NT2/D1 (cell line): ENCODE measurements around the gene TOP2B.

Experiments used
- DNase-seq: peaks from one replicate; pipeline ENCODE4 v3.0.0-alpha.2; 2011; ENCODE audit warnings: low read depth, low spot score
- H3K27me3 ChIP-seq: 2 replicates; pipeline ENCODE4 v1.6.0; 2011; ENCODE audit warnings: mild to moderate bottlenecking; ENCODE audit not compliant: insufficient read length, insufficient read depth
- H3K36me3 ChIP-seq: 2 replicates; pipeline ENCODE4 v1.6.1; 2011; ENCODE audit warnings: mild to moderate bottlenecking, low read length, mixed read lengths; ENCODE audit not compliant: insufficient read depth, insufficient read length
- H3K4me1 ChIP-seq: 2 replicates; pipeline ENCODE4 v1.5.1; 2011; ENCODE audit not compliant: insufficient read depth, insufficient read length
- H3K4me3 ChIP-seq: 2 replicates; pipeline ENCODE4 v1.5.1; 2011; ENCODE audit warnings: low read depth; ENCODE audit not compliant: insufficient read length
- H3K9ac ChIP-seq: 2 replicates; pipeline ENCODE4 v1.6.0; 2011; ENCODE audit warnings: low read depth; ENCODE audit not compliant: insufficient read length
- H3K9me3 ChIP-seq: 2 replicates; pipeline ENCODE4 v1.5.1; 2011; ENCODE audit warnings: mild to moderate bottlenecking, low read length; ENCODE audit not compliant: insufficient read depth
- SUZ12 ChIP-seq: IDR thresholded peaks from 2 replicates; pipeline ENCODE4 v1.6.1; 2011; ENCODE audit not compliant: insufficient read length, insufficient read depth; ENCODE audit errors: extremely low read depth
- YY1 ChIP-seq: IDR thresholded peaks from 2 replicates; pipeline ENCODE4 v1.6.1; 2011; ENCODE audit not compliant: insufficient read length, insufficient read depth
- ZNF274 ChIP-seq: IDR thresholded peaks from 2 replicates; pipeline ENCODE4 v1.6.1; 2011; ENCODE audit warnings: mild to moderate bottlenecking, low read depth, low read length

Gene TOP2B

GRCh38 chr3:25558121-25558520 lies 106.6 kb downstream of the TOP2B start:
- no peak for DNase-seq
- Histone ChIP-seq H3K27me3 (no peaks in the 10 kb centered on the region), H3K4me3 (no peak overlapping the region), H3K4me1 (no peaks in the 10 kb centered on the region), H3K9me3 (no peaks in the 10 kb centered on the region), H3K9ac (no peak overlapping the region), H3K36me3 (no peaks in the 10 kb centered on the region)
- TF ChIP-seq SUZ12, result no peak

- Histone ChIP-seq H3K36me3 (no peaks in the 10 kb centered on the region), H3K27me3 (no peaks in the 10 kb centered on the region), H3K9me3 (no peaks in the 10 kb centered on the region), H3K4me3 (no peak overlapping the region), H3K9ac (no peak overlapping the region), H3K4me1 (no peaks in the 10 kb centered on the region)
- no peak for DNase-seq
- no peak for TF ChIP-seq ZNF274
- TF ChIP-seq YY1, result no peak
- no peak for TF ChIP-seq SUZ12
Measured at GRCh38 chr3:25557694-25558093, 107.0 kb downstream of the TOP2B start.

- no peaks in the 10 kb centered on the region for H3K27me3 ChIP-seq
- H3K4me3 ChIP-seq, result no peak overlapping the region
- H3K4me1 ChIP-seq, result no peaks in the 10 kb centered on the region
- no peaks in the 10 kb centered on the region for H3K36me3 ChIP-seq
- no peaks in the 10 kb centered on the region for H3K9me3 ChIP-seq
- TF ChIP-seq YY1, result no peak
- no peak for TF ChIP-seq SUZ12
- no peak for TF ChIP-seq ZNF274
- no peak for DNase-seq
- H3K9ac ChIP-seq, result no peak overlapping the region
Measured at GRCh38 chr3:25556447-25556846, 108.3 kb downstream of the TOP2B start.

GRCh38 chr3:25555695-25556437 lies 108.8 kb downstream of the TOP2B start:
- Histone ChIP-seq H3K4me3 (no peak overlapping the region), H3K9ac (no peak overlapping the region), H3K27me3 (no peaks in the 10 kb centered on the region), H3K9me3 (no peaks in the 10 kb centered on the region), H3K36me3 (no peaks in the 10 kb centered on the region), H3K4me1 (no peaks in the 10 kb centered on the region)
- TF ChIP-seq SUZ12 (no peak), ZNF274 (no peak), YY1 (no peak)
- DNase-seq, result no peak

- no peak for TF ChIP-seq ZNF274
- TF ChIP-seq SUZ12, result no peak
- no peak for TF ChIP-seq YY1
- Histone ChIP-seq H3K9me3 (no peaks in the 10 kb centered on the region), H3K4me3 (no peak overlapping the region), H3K27me3 (no peaks in the 10 kb centered on the region), H3K4me1 (no peaks in the 10 kb centered on the region), H3K9ac (no peak overlapping the region), H3K36me3 (no peaks in the 10 kb centered on the region)
- no peak for DNase-seq
Measured at GRCh38 chr3:25554376-25554775, 110.3 kb downstream of the TOP2B start.

GRCh38 chr3:25552251-25552650 lies 112.5 kb downstream of the TOP2B start:
- no peak for DNase-seq
- no peak for TF ChIP-seq YY1
- H3K27me3 ChIP-seq, result no peaks in the 10 kb centered on the region
- no peaks in the 10 kb centered on the region for H3K9me3 ChIP-seq
- no peaks in the 10 kb centered on the region for H3K36me3 ChIP-seq
- no peaks in the 10 kb centered on the region for H3K4me1 ChIP-seq
- H3K4me3 ChIP-seq, result no peak overlapping the region
- no peak overlapping the region for H3K9ac ChIP-seq

- DNase-seq, result no peak
- Histone ChIP-seq H3K9me3 (no peaks in the 10 kb centered on the region), H3K36me3 (no peaks in the 10 kb centered on the region), H3K4me1 (no peaks in the 10 kb centered on the region), H3K9ac (no peak overlapping the region), H3K27me3 (no peaks in the 10 kb centered on the region), H3K4me3 (no peak overlapping the region)
- TF ChIP-seq SUZ12, result no peak
- no peak for TF ChIP-seq ZNF274
- no peak for TF ChIP-seq YY1
Measured at GRCh38 chr3:25548836-25549235, 115.9 kb downstream of the TOP2B start.
